Mesothelial cell of epicardium (in vitro differentiated cells): Measurements from ENCODE around the gene TBC1D4. TPM values are rescaled to one million over a fixed set of nuclear protein-coding genes. Genes with fewer than 3 reads are reported as not detected.
"Not testable (repeated sequence)": the region's sequence is repeated elsewhere in the genome, so short reads cannot be mapped to it uniquely, and the experiment has no call there.

ENCODE experiments used
- DNase-seq, 2 experiments: peaks; one replicate each; pipeline ENCODE4 v3.0.0; 2021; ENCODE audit warnings: low spot score in 2 of 2; ENCODE audit not compliant: unreplicated experiment in 2 of 2
- H3K27ac Mint-ChIP-seq: 2 replicates; pipeline ENCODE4 v1.8.0; 2021; ENCODE audit warnings: mixed read lengths
- H3K27me3 Mint-ChIP-seq: 2 replicates; pipeline ENCODE4 v1.8.0; 2021; ENCODE audit warnings: low read depth, mixed read lengths
- H3K36me3 Mint-ChIP-seq: 2 replicates; pipeline ENCODE4 v1.8.0; 2021; ENCODE audit warnings: mixed read lengths
- H3K4me1 Mint-ChIP-seq: 2 replicates; pipeline ENCODE4 v1.8.0; 2021; ENCODE audit warnings: mixed read lengths
- H3K4me3 Mint-ChIP-seq: 2 replicates; pipeline ENCODE4 v1.8.0; 2021; ENCODE audit warnings: mild to moderate bottlenecking, moderate library complexity, mixed read lengths
- H3K9me3 Mint-ChIP-seq: 2 replicates; pipeline ENCODE4 v1.8.0; 2021; ENCODE audit warnings: mixed read lengths
- CTCF ChIP-seq: fragments of 200-600 bp; sonication (generic); IDR thresholded peaks from one replicate; pipeline ENCODE4 v1.5.0; 2021; ENCODE audit warnings: antibody characterized with exemption; ENCODE audit not compliant: unreplicated experiment
- total RNA-seq: library from RNA; stranded (reverse); gene quantifications from 3 replicates; pipeline ENCODE4 v1.2.1, GENCODE V29; 2021

The TBC1D4 gene
- total RNA-seq, 1 donor from 2014 or later = 20.5 TPM

- peaks cover 25% of the 10 kb centered on the region for H3K4me1 Mint-ChIP-seq
- no peak for TF ChIP-seq CTCF
- no peak for DNase-seq
- no peaks in the 10 kb centered on the region for H3K27me3 Mint-ChIP-seq
- H3K9me3 Mint-ChIP-seq = peaks cover 8% of the 10 kb centered on the region
- H3K27ac Mint-ChIP-seq = peak overlapping the region; percentile 41
- peaks cover 17% of the 10 kb centered on the region for H3K36me3 Mint-ChIP-seq
- no peak overlapping the region for H3K4me3 Mint-ChIP-seq
These were observed 174.5 kb downstream of the TBC1D4 start for GRCh38 chr13:75307370-75307949.

DNA sequence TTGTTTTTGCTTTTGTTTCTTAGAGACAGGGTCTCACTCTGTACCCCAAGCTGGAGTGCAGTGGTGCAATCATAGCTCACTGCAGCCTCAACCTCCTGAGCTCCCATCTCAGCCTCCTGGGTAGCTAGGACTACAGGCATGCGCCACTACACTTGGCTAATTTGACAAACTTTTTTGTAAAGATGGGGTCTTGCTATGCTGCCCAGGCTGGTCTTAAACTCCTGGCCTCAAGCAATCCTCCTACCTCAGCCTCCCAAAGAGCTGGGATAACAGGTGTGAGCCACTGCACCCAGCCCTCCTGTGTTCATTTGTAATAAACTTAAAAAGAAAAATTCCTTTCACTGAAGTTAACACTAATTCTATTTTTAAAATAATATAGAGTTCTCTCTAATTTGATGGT is 175.0 kb downstream of the TBC1D4 start:
- DNase-seq, H3K9me3 Mint-ChIP-seq, H3K27me3 Mint-ChIP-seq, H3K27ac Mint-ChIP-seq, H3K4me3 Mint-ChIP-seq: not testable (repeated sequence)
- peaks cover 17% of the 10 kb centered on the region for H3K36me3 Mint-ChIP-seq
- peaks cover 25% of the 10 kb centered on the region for H3K4me1 Mint-ChIP-seq

- H3K4me1 Mint-ChIP-seq = peaks cover 32% of the 10 kb centered on the region
- no peak for DNase-seq
- H3K27me3 Mint-ChIP-seq = no peaks in the 10 kb centered on the region
- no peaks in the 10 kb centered on the region for H3K9me3 Mint-ChIP-seq
- no peak for TF ChIP-seq CTCF
- no peak overlapping the region for H3K4me3 Mint-ChIP-seq
- peaks cover 5% of the 10 kb centered on the region for H3K36me3 Mint-ChIP-seq
- H3K27ac Mint-ChIP-seq = peak overlapping the region; percentile 37
These were observed 176.9 kb downstream of the TBC1D4 start for GRCh38 chr13:75305059-75305458.

GRCh38 chr13:75303263-75303662 is 178.7 kb downstream of the TBC1D4 start:
- Mint-ChIP-seq H3K27me3 (no peaks in the 10 kb centered on the region), H3K9me3 (no peaks in the 10 kb centered on the region), H3K27ac (no peak overlapping the region), H3K36me3 (peaks cover 3% of the 10 kb centered on the region), H3K4me3 (no peak overlapping the region), H3K4me1 (peaks cover 40% of the 10 kb centered on the region)
- TF ChIP-seq CTCF = no peak
- DNase-seq = no peak

- H3K27me3 Mint-ChIP-seq = no peaks in the 10 kb centered on the region
- no peak for DNase-seq
- H3K4me3 Mint-ChIP-seq = no peak overlapping the region
- peaks cover 2% of the 10 kb centered on the region for H3K36me3 Mint-ChIP-seq
- no peak for TF ChIP-seq CTCF
- H3K27ac Mint-ChIP-seq = no peak overlapping the region
- no peaks in the 10 kb centered on the region for H3K9me3 Mint-ChIP-seq
- H3K4me1 Mint-ChIP-seq = peaks cover 36% of the 10 kb centered on the region
These were observed 179.8 kb downstream of the TBC1D4 start for GRCh38 chr13:75302071-75302698.

GRCh38 chr13:75299913-75300862 is 181.8 kb downstream of the TBC1D4 start:
- TF ChIP-seq CTCF = no peak
- H3K36me3 Mint-ChIP-seq = peaks cover 2% of the 10 kb centered on the region
- no peaks in the 10 kb centered on the region for H3K9me3 Mint-ChIP-seq
- DNase-seq = no peak
- H3K27ac Mint-ChIP-seq = peak overlapping the region; percentile 18
- H3K4me3 Mint-ChIP-seq = no peak overlapping the region
- H3K27me3 Mint-ChIP-seq = no peaks in the 10 kb centered on the region
- H3K4me1 Mint-ChIP-seq = peaks cover 45% of the 10 kb centered on the region
